Medulla oblongata (tissue), 1 donor: ENCODE results near the gene CYP2A6.
"Not testable (repeated sequence)": the region's sequence is repeated elsewhere in the genome, so short reads cannot be mapped to it uniquely, and the experiment has no call there.

Experiments
- DNase-seq: peaks from one replicate; pipeline ENCODE4 v3.0.0-alpha.2; 2015; ENCODE audit errors: extremely low spot score

CYP2A6 gene

DNA sequence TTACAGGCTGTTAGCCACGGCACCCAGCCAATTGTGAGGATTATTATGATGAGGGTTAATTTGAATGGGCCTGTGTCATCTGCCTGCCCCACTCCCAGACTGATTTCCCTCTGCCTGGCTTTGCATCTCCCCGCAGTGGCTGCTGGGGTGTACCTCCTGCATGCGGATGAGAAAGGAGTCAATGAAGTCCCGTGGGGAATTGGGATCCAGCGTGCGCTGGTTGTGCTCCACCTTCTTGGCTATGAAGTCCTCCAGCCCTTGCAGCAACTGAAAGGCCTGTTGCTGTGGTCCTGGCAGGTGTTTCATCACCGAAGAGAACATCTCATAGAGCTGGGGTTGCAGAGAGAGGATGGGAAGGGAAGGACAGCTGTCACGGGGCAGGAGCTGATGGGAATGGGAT is 3.5 kb downstream of the CYP2A6 start:
- DNase-seq = not testable (repeated sequence)

GRCh38 chr19:40843653-40844052 is 6.6 kb downstream of the CYP2A6 start:
- not testable (repeated sequence) for DNase-seq

GRCh38 chr19:40842997-40843652 is 7.1 kb downstream of the CYP2A6 start:
- DNase-seq = not testable (repeated sequence)

DNA sequence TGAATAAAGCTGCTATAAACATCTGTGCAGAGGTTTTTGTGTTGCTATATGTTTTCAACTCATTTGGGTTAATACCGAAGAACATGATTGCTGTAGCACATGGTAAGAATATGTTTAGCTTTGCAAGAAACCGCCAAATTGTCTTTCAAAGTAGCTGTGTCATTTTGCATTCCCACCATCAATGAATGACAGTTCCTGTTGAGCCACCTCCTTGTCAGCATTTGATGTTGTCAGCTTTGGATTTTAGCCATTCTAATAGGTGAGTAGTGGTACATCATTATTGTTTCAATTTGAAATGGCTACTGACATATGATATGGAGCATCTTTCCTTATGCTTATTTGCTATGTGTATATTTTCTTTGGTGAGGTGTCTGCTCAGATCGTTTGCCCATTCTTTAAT is 8.2 kb downstream of the CYP2A6 start:
- DNase-seq = not testable (repeated sequence)

- DNase-seq = not testable (repeated sequence)
These were observed 11.8 kb downstream of the CYP2A6 start for GRCh38 chr19:40838477-40838876.

- DNase-seq = no peak
These were observed 13.4 kb downstream of the CYP2A6 start for GRCh38 chr19:40836754-40837429.

GRCh38 chr19:40833728-40834533 is 16.3 kb downstream of the CYP2A6 start:
- not testable (repeated sequence) for DNase-seq

- DNase-seq = not testable (repeated sequence)
These were observed 17.8 kb downstream of the CYP2A6 start for GRCh38 chr19:40832431-40832790.

GRCh38 chr19:40831502-40832430 is 18.5 kb downstream of the CYP2A6 start:
- no peak for DNase-seq

DNA sequence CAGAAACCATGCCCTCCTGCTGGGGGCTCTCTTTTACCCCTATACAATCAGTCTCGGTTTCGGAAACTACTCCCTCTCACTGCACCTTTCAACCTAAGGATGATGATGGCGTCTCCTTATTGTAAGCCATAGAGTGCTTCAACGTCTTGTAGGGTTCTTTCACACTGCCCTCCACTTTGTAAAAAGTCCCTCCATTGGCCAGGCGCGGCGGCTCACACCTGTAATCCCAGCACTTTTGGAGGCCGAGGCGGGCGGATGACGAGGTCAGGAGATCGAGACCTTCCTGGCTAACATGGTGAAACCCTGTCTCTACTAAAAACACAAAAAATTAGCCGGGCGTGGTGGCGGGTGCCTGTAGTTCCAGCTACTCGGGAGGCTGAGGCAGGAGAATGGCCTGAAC is 19.5 kb downstream of the CYP2A6 start:
- DNase-seq = not testable (repeated sequence)

DNA sequence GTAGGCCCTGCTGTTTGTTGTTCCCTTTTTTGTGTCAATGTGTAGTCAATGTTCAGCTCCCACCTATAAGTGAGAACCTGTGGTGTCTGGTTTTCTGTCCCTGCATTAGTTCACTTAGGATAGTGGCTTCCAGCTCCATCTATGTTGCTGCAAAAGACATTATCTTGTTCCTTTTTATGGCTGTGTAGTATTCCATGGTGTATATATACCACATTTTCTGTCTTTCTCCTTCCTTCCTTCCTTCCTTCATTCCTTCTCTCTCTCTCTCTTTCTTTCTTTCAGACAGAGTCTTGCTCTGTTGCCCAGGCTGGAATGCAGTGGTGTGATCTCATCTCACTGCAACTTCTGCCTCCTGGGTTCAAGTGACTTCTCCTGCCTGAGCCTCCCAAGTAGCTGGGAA is 21.0 kb downstream of the CYP2A6 start:
- DNase-seq = no peak

GRCh38 chr19:40827386-40828247 is 22.6 kb downstream of the CYP2A6 start:
- DNase-seq = no peak

DNA sequence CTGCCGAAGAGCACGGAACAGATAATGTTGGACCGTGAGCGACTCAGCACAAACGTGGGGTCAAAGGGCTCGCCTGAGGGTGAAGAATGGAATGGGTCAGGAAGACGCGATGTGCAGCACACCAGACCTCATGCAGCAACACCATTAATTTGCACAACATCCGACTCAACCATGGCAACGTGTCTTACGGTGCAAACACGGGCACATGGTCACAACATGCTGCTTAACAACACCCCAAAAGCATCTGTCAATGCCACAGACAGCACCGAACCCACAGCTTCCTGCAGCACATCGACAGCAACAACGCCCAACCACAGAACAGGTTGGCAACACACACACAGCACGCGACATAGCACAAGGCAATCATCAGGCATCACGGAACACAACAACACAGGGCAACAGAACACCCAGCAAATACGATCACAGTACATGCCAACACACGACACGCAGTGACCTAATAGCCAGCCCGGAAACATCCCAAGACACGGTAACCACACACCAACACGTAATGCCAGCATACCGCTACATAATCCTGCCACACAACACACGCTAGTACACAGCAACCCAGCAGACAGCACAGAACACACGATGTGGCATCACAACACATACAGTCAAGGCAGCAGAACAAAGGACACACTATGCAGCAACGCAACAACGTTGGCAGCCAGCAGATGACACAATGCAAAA is 23.4 kb downstream of the CYP2A6 start:
- not testable (repeated sequence) for DNase-seq

DNA sequence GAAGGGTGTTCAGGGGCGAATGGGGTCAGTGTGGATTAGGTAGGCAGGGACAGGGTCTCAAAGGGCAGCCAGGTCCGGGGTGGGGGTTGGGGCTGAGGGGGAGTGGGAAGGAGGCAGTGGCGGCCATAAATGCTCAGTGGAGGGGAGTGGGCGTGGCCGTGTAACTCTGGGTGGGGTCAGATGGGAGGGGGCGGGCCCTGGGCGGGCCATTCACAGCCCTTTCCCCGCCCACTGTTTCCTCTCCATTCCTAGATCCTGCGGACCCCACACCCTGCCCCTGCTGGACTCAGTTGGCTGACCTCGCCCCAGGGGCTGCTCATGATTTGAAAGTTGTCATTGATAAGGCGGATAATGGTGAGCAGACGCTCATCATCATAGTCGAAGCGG is 23.9 kb downstream of the CYP2A6 start:
- DNase-seq = not testable (repeated sequence)

- DNase-seq = not testable (repeated sequence)
These were observed 24.7 kb downstream of the CYP2A6 start for GRCh38 chr19:40825460-40826095.

- not testable (repeated sequence) for DNase-seq
These were observed 25.3 kb downstream of the CYP2A6 start for GRCh38 chr19:40824916-40825315.

GRCh38 chr19:40822704-40823553 is 27.3 kb downstream of the CYP2A6 start:
- DNase-seq = peak; percentile 53

- DNase-seq = no peak
These were observed 28.1 kb downstream of the CYP2A6 start for GRCh38 chr19:40822161-40822560.
